ENCODE data around the gene TYRO3. TPM values are rescaled to one million over a fixed set of nuclear protein-coding genes. Genes with fewer than 3 reads are reported as not detected.

TYRO3 gene
- total RNA-seq, 1 experiment from 2014 or later: 0.37 TPM

DNA sequence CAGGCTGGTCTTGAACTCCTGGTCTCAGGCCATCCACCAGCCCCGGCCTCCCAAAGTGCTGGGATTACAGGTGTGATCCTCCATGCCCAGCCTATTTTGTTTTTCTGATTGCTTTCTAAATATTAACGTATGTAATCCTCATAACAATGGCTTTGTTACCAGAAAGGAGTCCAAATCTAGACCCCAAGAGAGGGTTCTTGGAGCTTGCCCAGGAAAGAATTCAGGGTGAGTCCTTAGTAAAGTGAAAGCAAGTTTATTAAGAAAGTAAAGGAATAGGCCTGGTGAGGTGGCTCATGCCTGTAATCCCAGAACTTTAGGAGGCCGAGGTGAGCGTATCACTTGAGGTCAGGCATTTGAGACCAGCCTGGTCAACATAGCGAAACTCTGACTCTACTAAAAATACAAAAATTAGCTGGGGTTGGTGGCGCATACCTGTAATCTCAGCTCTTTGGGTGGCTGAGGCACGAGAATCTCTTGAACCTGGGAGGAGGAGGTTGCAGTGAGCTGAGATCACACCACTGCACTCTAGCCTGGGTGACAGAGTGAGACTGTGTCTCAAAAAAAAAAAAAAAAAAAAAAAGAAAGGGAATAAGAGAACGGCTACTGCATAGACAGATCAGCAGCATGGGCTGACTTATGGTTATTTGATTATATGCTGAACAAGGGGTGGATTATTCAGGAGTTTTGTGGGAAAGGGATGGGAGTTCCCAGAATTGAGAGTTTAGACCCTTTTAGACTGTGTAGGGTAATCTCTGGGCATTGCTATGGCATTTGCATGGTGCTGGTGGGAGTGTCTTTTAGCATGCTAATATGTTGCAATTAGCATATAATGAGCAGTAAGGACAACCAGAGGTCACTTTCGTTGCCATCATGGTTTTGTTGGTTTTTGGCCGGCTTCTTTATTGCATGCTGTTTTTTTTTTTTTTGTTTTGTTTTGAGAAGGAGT, 36.1 kb downstream of the TYRO3 start:
- H3K27me3 ChIP-seq (ENCODE audit: low read length): no peaks in the 10 kb centered on the region
- H3K79me2 ChIP-seq (ENCODE audit: low read length): no peaks in the 10 kb centered on the region
- H3K4me2 ChIP-seq (ENCODE audit: low read depth, low read length, poor library complexity, severe bottlenecking): no peak overlapping the region
- no peak overlapping the region for H2AFZ ChIP-seq (ENCODE audit: low read length)
- H3K4me1 ChIP-seq (ENCODE audit: low read length): no peaks in the 10 kb centered on the region
- H3K9me2 ChIP-seq (replicated peaks; ENCODE audit: insufficient read depth, low read length): no peaks in the 10 kb centered on the region
- H3K4me3 ChIP-seq (ENCODE audit: low read length): no peak overlapping the region
- H4K20me1 ChIP-seq (ENCODE audit: insufficient read depth, low read depth, low read length): no peaks in the 10 kb centered on the region
- no peaks in the 10 kb centered on the region for H3K36me3 ChIP-seq (ENCODE audit: insufficient read depth, low read length)
- no peak overlapping the region for H3K9ac ChIP-seq (ENCODE audit: low read length)
- no peak for DNase-seq
- H3K9me3 ChIP-seq (ENCODE audit: low read length): no peaks in the 10 kb centered on the region
- H3K27ac ChIP-seq (ENCODE audit: low read length): no peak overlapping the region

DNA sequence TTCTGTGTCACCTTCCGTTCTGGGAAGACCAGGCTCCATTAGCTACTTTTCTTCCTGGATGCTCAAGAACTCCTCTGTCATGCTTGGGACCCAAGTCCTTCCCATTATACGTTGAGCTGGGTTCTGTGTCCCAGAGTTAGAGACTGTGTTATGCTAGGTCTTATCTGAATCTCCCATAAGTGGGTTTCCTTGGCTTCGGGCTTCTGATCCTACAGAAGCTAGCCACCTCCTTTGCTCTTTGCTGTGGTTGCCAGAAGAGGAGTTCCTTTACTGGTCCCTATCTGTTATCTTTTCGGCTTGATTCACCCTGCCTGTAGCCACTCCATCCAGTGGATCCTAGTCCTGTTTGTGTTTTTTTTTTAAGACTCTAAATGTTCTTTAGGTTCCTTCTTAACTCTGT, 38.0 kb downstream of the TYRO3 start:
- H3K9me3 ChIP-seq (ENCODE audit: low read length): no peaks in the 10 kb centered on the region
- no peak for DNase-seq

DNA sequence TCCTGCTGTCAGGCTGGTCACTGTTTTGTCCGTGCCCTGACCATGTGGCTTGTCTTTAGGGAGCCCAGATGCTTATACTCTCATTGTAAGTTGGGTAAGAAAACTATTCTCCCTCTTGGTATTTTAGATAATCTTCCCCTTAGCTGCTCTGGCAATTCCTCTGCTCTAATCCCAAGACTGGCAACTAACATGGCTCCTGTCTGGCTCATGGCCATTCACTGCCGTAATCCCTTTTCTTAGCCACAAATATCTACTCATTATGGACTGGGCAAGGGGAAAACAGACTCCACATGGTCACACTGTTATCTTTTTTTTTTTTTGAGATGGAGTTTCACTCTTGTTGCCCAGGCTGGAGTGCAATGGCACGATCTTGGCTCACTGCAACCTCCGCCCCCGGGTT, 38.8 kb downstream of the TYRO3 start:
- H3K27ac ChIP-seq (ENCODE audit: low read length): no peak overlapping the region
- no peak for DNase-seq
- H3K4me1 ChIP-seq (ENCODE audit: low read length): no peaks in the 10 kb centered on the region
- no peaks in the 10 kb centered on the region for H3K9me2 ChIP-seq (replicated peaks; ENCODE audit: insufficient read depth, low read length)
- no peak overlapping the region for H2AFZ ChIP-seq (ENCODE audit: low read length)
- no peaks in the 10 kb centered on the region for H3K36me3 ChIP-seq (ENCODE audit: insufficient read depth, low read length)
- no peaks in the 10 kb centered on the region for H3K9me3 ChIP-seq (ENCODE audit: low read length)
- H3K79me2 ChIP-seq (ENCODE audit: low read length): no peaks in the 10 kb centered on the region
- H3K9ac ChIP-seq (ENCODE audit: low read length): no peak overlapping the region
- H3K27me3 ChIP-seq (ENCODE audit: low read length): no peaks in the 10 kb centered on the region
- no peaks in the 10 kb centered on the region for H4K20me1 ChIP-seq (ENCODE audit: insufficient read depth, low read depth, low read length)
- H3K4me2 ChIP-seq (ENCODE audit: low read depth, low read length, poor library complexity, severe bottlenecking): no peak overlapping the region
- no peak overlapping the region for H3K4me3 ChIP-seq (ENCODE audit: low read length)

More for the DNA sequence above, 38.0 kb downstream of the TYRO3 start:
- no peaks in the 10 kb centered on the region for H3K27me3 ChIP-seq (ENCODE audit: low read length)
- H3K79me2 ChIP-seq (ENCODE audit: low read length): no peaks in the 10 kb centered on the region
- no peak overlapping the region for H3K27ac ChIP-seq (ENCODE audit: low read length)
- no peak overlapping the region for H3K4me3 ChIP-seq (ENCODE audit: low read length)
- H4K20me1 ChIP-seq (ENCODE audit: insufficient read depth, low read depth, low read length): no peaks in the 10 kb centered on the region
- no peak overlapping the region for H3K4me2 ChIP-seq (ENCODE audit: low read depth, low read length, poor library complexity, severe bottlenecking)
- H3K36me3 ChIP-seq (ENCODE audit: insufficient read depth, low read length): no peaks in the 10 kb centered on the region
- H3K4me1 ChIP-seq (ENCODE audit: low read length): no peaks in the 10 kb centered on the region
- H2AFZ ChIP-seq (ENCODE audit: low read length): no peak overlapping the region
- H3K9me2 ChIP-seq (replicated peaks; ENCODE audit: insufficient read depth, low read length): no peaks in the 10 kb centered on the region
- H3K9ac ChIP-seq (ENCODE audit: low read length): no peak overlapping the region

DNA sequence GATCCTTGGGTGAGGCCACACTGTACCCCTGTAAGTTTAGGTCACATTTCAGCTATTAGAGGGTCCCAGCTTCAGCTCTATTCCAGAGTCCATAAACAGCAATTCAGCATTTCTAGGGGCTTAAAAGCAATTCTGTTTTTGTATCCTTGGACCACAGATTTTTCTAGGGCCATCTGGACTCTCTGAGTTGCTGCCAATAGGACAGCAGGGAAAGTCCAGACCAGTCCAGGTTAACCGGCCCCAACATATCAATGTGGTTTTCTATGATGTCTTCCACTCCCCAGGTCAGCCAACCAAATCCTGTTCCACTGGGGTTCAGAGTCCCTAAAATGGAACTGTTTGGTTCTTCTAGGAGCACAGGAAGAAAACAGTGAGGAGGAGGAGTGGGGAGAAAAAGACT, 40.0 kb downstream of the TYRO3 start:
- H4K20me1 ChIP-seq (ENCODE audit: insufficient read depth, low read depth, low read length): no peaks in the 10 kb centered on the region

DNA sequence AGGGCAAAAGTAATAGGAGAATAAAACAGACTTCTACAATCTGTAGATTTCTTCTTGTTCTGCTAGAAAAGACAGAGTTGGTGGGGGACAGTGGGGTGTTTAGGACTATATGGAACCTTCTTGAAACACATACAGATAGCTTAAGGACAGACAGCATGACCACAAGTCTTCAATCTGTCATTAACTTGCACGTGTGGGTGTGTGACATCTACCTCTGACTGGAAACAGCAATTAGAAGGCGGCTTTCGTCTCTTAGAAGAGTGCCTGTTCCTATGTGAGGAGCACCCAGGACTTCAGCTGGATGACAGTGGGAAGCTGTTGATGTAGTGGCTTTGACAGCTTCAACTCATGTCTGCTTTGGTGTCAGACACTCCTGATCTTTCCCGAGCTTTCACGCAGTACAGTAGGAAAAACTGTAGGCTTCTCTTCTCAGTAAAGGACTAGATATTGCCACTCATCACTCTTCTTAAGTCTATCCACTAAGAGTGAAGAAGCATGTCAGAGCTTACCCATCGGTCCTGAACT, 44.5 kb downstream of the TYRO3 start:
- Histone ChIP-seq H3K27ac (ENCODE audit: low read length) (no peak overlapping the region), H3K9me2 (replicated peaks; ENCODE audit: insufficient read depth, low read length) (no peaks in the 10 kb centered on the region), H3K36me3 (ENCODE audit: insufficient read depth, low read length) (no peaks in the 10 kb centered on the region), H3K4me1 (ENCODE audit: low read length) (peaks cover 12% of the 10 kb centered on the region), H3K79me2 (ENCODE audit: low read length) (no peaks in the 10 kb centered on the region), H3K4me2 (ENCODE audit: low read depth, low read length, poor library complexity, severe bottlenecking) (no peak overlapping the region), H3K27me3 (ENCODE audit: low read length) (no peaks in the 10 kb centered on the region), H4K20me1 (ENCODE audit: insufficient read depth, low read depth, low read length) (no peaks in the 10 kb centered on the region), H3K9ac (ENCODE audit: low read length) (no peak overlapping the region), H3K9me3 (ENCODE audit: low read length) (no peaks in the 10 kb centered on the region), H2AFZ (ENCODE audit: low read length) (no peak overlapping the region), H3K4me3 (ENCODE audit: low read length) (no peak overlapping the region)
- DNase-seq: no peak

More for the DNA sequence above, 40.0 kb downstream of the TYRO3 start:
- no peaks in the 10 kb centered on the region for H3K36me3 ChIP-seq (ENCODE audit: insufficient read depth, low read length)
- H3K9me3 ChIP-seq (ENCODE audit: low read length): no peaks in the 10 kb centered on the region
- no peak overlapping the region for H3K27ac ChIP-seq (ENCODE audit: low read length)
- H3K9me2 ChIP-seq (replicated peaks; ENCODE audit: insufficient read depth, low read length): no peaks in the 10 kb centered on the region
- no peak for DNase-seq
- no peak overlapping the region for H3K9ac ChIP-seq (ENCODE audit: low read length)
- H3K4me1 ChIP-seq (ENCODE audit: low read length): peaks cover 2% of the 10 kb centered on the region
- H3K4me2 ChIP-seq (ENCODE audit: low read depth, low read length, poor library complexity, severe bottlenecking): no peak overlapping the region
- H3K27me3 ChIP-seq (ENCODE audit: low read length): no peaks in the 10 kb centered on the region
- H3K79me2 ChIP-seq (ENCODE audit: low read length): no peaks in the 10 kb centered on the region
- no peak overlapping the region for H2AFZ ChIP-seq (ENCODE audit: low read length)
- H3K4me3 ChIP-seq (ENCODE audit: low read length): no peak overlapping the region

DNA sequence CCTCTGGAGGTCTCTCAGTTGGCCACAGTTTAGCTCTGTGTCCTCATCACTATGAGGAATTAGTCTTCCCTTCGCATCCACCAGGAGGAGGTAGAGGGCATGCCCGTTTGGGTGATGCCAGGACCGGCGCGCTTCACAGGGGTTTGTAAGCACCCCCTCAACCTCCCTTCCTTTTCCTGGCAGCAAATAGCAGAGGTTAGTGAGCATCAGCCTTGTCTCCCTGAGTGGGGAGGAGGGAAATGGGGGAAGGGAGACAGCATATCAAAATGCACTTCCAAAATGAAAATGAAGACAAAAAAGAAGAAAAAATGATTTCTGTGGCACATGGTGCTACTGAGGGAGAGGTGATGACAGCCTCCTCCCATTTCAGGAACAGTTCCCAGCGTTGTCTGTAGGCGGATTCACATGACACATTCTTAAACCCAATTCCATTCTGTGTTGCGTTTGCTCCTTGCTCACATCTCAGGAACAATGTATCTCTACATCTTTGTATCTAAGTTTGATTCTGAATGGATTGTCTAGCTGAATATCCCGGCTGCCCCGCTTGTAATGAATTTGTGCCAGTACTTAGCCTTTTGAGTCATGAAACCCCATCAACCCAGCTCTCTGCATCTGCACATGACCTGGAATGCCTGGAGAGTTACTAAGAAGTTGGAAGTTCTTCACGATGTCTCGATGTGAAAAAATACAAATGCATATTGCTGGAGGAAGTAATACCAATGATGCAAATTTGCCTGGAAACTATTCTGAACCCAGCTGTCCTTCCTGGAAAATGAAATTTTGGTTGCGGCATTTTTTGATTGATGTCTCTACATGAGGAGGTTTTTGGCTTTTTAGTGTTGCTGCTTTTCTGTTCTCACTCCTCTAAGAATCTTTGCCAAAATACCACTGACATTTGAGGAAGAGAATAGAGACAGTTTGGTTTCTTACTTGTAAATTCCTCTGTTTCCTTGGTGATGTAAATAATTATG, 45.2 kb downstream of the TYRO3 start:
- Histone ChIP-seq H3K4me2 (ENCODE audit: low read depth, low read length, poor library complexity, severe bottlenecking) (peak overlapping the region; percentile 55), H4K20me1 (ENCODE audit: insufficient read depth, low read depth, low read length) (no peaks in the 10 kb centered on the region)

DNA sequence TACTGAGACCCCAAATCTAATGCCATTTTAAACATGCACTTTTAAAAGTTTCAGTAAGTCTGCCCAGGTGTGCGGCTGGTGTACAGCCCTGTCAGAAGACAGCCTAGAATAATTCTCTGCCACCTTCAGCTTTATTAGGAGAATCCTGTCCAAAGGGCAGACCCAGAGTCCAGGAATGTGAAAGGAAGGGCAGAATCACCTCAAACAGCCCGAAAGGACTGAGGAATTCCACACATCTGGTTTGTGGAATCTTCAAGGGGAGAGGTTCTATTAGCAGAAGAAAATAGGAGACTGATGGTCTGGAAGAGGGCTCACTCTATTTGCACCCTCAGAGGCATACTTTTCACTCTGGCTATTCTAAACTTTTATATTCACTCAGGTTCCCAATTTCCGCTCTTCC, 46.6 kb downstream of the TYRO3 start:
- H3K27ac ChIP-seq (ENCODE audit: low read length): no peak overlapping the region
- no peaks in the 10 kb centered on the region for H3K27me3 ChIP-seq (ENCODE audit: low read length)
- H3K36me3 ChIP-seq (ENCODE audit: insufficient read depth, low read length): no peaks in the 10 kb centered on the region
- no peak overlapping the region for H2AFZ ChIP-seq (ENCODE audit: low read length)
- H3K9me3 ChIP-seq (ENCODE audit: low read length): no peaks in the 10 kb centered on the region
- H3K9ac ChIP-seq (ENCODE audit: low read length): no peak overlapping the region
- H3K9me2 ChIP-seq (replicated peaks; ENCODE audit: insufficient read depth, low read length): no peaks in the 10 kb centered on the region
- peaks cover 16% of the 10 kb centered on the region for H3K4me1 ChIP-seq (ENCODE audit: low read length)
- no peaks in the 10 kb centered on the region for H3K79me2 ChIP-seq (ENCODE audit: low read length)
- no peak overlapping the region for H3K4me3 ChIP-seq (ENCODE audit: low read length)
- H3K4me2 ChIP-seq (ENCODE audit: low read depth, low read length, poor library complexity, severe bottlenecking): no peak overlapping the region
- no peak for DNase-seq
- H4K20me1 ChIP-seq (ENCODE audit: insufficient read depth, low read depth, low read length): no peaks in the 10 kb centered on the region

More for the DNA sequence above, 45.2 kb downstream of the TYRO3 start:
- Histone ChIP-seq H3K9me3 (ENCODE audit: low read length) (no peaks in the 10 kb centered on the region), H3K27ac (ENCODE audit: low read length) (no peak overlapping the region), H3K9me2 (replicated peaks; ENCODE audit: insufficient read depth, low read length) (no peaks in the 10 kb centered on the region), H2AFZ (ENCODE audit: low read length) (no peak overlapping the region), H3K27me3 (ENCODE audit: low read length) (no peaks in the 10 kb centered on the region), H3K4me1 (ENCODE audit: low read length) (peaks cover 12% of the 10 kb centered on the region), H3K36me3 (ENCODE audit: insufficient read depth, low read length) (no peaks in the 10 kb centered on the region), H3K79me2 (ENCODE audit: low read length) (no peaks in the 10 kb centered on the region), H3K4me3 (ENCODE audit: low read length) (peak overlapping the region; percentile 25; the same call in 1 of the 2 replicates), H3K9ac (ENCODE audit: low read length) (peak overlapping the region; percentile 13; the same call in 1 of the 2 replicates)
- DNase-seq: peak; percentile 85

DNA sequence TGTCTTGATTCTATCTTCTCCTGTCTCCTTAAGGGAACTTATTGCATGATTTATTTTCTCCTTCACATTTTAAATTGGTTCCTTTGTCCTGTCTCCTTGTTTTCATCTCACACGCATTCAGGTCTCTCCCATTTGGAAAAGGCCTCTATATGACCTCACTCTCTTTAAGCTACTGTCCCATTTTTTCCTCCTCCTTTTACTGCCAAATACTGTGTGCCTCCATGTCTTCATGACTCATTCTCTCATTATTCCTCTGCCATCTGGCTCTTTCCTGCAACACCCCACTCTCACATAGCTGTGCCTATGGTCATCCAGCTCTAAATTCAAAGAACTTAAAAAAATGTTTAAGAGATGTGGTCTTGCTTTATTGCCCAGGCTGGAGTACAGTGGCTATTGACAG, 48.0 kb downstream of the TYRO3 start:
- Histone ChIP-seq H3K4me1 (ENCODE audit: low read length) (peaks cover 16% of the 10 kb centered on the region), H4K20me1 (ENCODE audit: insufficient read depth, low read depth, low read length) (no peaks in the 10 kb centered on the region), H3K9me2 (replicated peaks; ENCODE audit: insufficient read depth, low read length) (no peaks in the 10 kb centered on the region), H3K36me3 (ENCODE audit: insufficient read depth, low read length) (no peaks in the 10 kb centered on the region), H3K9ac (ENCODE audit: low read length) (no peak overlapping the region), H3K27me3 (ENCODE audit: low read length) (no peaks in the 10 kb centered on the region), H3K79me2 (ENCODE audit: low read length) (no peaks in the 10 kb centered on the region), H2AFZ (ENCODE audit: low read length) (no peak overlapping the region), H3K27ac (ENCODE audit: low read length) (no peak overlapping the region), H3K4me3 (ENCODE audit: low read length) (no peak overlapping the region), H3K4me2 (ENCODE audit: low read depth, low read length, poor library complexity, severe bottlenecking) (no peak overlapping the region), H3K9me3 (ENCODE audit: low read length) (no peaks in the 10 kb centered on the region)
- DNase-seq: no peak
